ENCODE data around the gene PTPRN2.

- TF ChIP-seq CTCF (IDR thresholded peaks at IDR 0.05) (no peak), ZFX (IDR thresholded peaks at IDR 0.05; ENCODE audit: borderline replicate concordance) (no peak)
These were observed 79.7 kb downstream of the PTPRN2 start for GRCh38 chr7:158507917-158508316.
